Glutamatergic neuron (in vitro differentiated cells): ENCODE data around the gene WDR70. TPM values are rescaled to one million over a fixed set of nuclear protein-coding genes. Genes with fewer than 3 reads are reported as not detected.

Experiments
- DNase-seq: peaks from one replicate; pipeline ENCODE4 v3.0.0; 2022
- H3K27ac Mint-ChIP-seq: one replicate; pipeline ENCODE4 v1.8.0; 2020; ENCODE audit warnings: mild to moderate bottlenecking, mixed read lengths, inconsistent platforms; ENCODE audit not compliant: unreplicated experiment
- H3K27me3 Mint-ChIP-seq: one replicate; pipeline ENCODE4 v1.8.0; 2020; ENCODE audit warnings: mild to moderate bottlenecking, moderate library complexity, mixed read lengths, inconsistent platforms; ENCODE audit not compliant: unreplicated experiment
- H3K36me3 Mint-ChIP-seq: one replicate; pipeline ENCODE4 v1.8.0; 2020; ENCODE audit warnings: mild to moderate bottlenecking, mixed read lengths, inconsistent platforms; ENCODE audit not compliant: unreplicated experiment
- H3K4me1 Mint-ChIP-seq: one replicate; pipeline ENCODE4 v1.8.0; 2020; ENCODE audit warnings: mild to moderate bottlenecking, low read depth, mixed read lengths, inconsistent platforms; ENCODE audit not compliant: unreplicated experiment
- H3K4me3 Mint-ChIP-seq: one replicate; pipeline ENCODE4 v1.8.0; 2020; ENCODE audit warnings: mild to moderate bottlenecking, mixed read lengths, inconsistent platforms; ENCODE audit not compliant: unreplicated experiment
- H3K9me3 Mint-ChIP-seq: one replicate; pipeline ENCODE4 v1.8.0; 2020; ENCODE audit warnings: mild to moderate bottlenecking, moderate library complexity, mixed read lengths, inconsistent platforms; ENCODE audit not compliant: unreplicated experiment
- total RNA-seq: library from RNA; stranded (reverse); fragmentation: NEBNext Ultra II Directional; extraction: Animal tissue kit (Norgen Biotek cat#: 25700); gene quantifications from one replicate; pipeline ENCODE4 v1.2.1, GENCODE V29; 2021; ENCODE audit not compliant: unreplicated experiment
- TF ChIP-seq, protein P1 (sequence below): fragments of 200-600 bp; sonication (generic); IDR thresholded peaks from one replicate; pipeline ENCODE4 v1.5.0; 2021; ENCODE audit not compliant: partially characterized antibody, unreplicated experiment

Gene WDR70
- total RNA-seq, 1 donor from 2014 or later, result 38.1 TPM

DNA sequence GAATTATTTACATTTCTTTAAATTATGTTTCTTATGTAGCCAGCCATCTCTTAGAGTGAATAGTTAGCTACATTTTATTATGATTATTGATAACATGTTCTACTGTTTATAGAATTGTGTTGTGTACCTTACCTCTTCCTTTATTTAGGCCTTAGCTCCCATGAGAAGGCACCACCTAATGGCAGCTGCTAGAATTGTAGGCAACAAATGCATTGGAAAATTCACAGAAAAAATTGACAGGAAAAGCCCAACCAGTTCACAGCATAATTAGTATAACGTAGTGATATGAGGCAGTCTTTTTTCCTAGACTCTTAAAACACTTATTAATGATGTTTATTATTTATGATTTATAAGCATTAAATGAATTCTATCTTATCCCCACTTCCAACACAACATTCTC, 175.8 kb downstream of the WDR70 start:
- Mint-ChIP-seq H3K9me3 (no peaks in the 10 kb centered on the region), H3K4me1 (no peaks in the 10 kb centered on the region), H3K36me3 (no peaks in the 10 kb centered on the region), H3K27ac (no peak overlapping the region), H3K4me3 (no peak overlapping the region), H3K27me3 (no peaks in the 10 kb centered on the region)
- no peak for DNase-seq
- TF ChIP-seq, protein P1, sequence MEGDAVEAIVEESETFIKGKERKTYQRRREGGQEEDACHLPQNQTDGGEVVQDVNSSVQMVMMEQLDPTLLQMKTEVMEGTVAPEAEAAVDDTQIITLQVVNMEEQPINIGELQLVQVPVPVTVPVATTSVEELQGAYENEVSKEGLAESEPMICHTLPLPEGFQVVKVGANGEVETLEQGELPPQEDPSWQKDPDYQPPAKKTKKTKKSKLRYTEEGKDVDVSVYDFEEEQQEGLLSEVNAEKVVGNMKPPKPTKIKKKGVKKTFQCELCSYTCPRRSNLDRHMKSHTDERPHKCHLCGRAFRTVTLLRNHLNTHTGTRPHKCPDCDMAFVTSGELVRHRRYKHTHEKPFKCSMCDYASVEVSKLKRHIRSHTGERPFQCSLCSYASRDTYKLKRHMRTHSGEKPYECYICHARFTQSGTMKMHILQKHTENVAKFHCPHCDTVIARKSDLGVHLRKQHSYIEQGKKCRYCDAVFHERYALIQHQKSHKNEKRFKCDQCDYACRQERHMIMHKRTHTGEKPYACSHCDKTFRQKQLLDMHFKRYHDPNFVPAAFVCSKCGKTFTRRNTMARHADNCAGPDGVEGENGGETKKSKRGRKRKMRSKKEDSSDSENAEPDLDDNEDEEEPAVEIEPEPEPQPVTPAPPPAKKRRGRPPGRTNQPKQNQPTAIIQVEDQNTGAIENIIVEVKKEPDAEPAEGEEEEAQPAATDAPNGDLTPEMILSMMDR, result peak; percentile 60

DNA sequence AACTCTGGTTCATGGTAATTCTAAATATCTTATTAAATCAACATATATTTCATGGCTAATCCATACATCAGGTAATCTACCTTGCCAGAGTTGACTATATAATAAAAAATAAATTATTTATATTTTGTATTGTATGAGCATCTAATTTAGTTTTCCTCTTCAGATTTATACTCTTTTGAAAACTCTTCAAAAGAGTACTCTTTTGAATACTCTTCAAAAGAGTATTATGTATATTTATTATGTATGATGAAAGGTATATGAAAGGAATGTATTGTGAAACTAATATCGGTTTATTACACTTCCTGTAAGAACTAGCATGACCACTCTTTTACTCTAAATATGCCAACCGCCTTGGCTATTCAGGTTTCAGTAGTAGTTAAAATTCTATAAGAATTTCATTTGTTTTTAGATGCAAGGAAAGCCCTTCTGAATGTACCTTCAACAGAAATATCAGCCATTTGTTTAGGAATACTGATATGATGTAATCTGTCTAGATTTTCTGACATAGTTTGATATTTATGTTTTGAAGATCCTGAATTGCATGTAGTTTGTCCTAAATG, 178.7 kb downstream of the WDR70 start:
- H3K9me3 Mint-ChIP-seq, result peaks cover 2% of the 10 kb centered on the region

DNA sequence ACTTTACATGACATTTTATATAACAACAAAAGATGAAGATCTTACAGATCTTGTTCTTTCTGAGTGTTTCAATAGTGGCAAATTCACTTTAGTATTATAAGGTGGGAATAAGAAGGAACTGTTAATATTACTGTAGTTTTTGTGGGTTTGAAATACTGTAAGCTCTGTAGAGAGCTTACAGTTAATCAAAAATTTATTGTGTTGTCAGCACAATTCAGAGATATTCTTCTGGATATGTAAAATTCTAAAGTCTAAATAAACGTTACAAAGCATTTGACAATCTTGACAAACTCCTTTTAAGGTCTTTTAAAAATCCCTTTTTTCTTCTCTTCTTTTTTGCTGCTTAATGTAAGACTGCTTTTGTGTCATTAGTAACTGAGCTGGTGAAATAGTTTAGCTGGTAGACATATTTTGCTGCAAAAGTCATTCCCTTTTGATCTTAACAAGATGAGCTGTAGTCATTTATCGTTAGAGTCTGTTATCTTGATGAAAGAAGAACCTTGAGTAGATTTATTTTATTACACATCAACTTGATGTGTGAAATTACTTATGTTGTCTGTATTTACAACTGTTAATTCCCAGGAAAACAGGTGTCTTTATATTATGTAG, 186.0 kb downstream of the WDR70 start:
- DNase-seq, result no peak
- Mint-ChIP-seq H3K4me3 (no peak overlapping the region), H3K4me1 (no peaks in the 10 kb centered on the region), H3K27me3 (no peaks in the 10 kb centered on the region), H3K36me3 (no peaks in the 10 kb centered on the region), H3K9me3 (peaks cover 2% of the 10 kb centered on the region), H3K27ac (no peak overlapping the region)
- TF ChIP-seq, protein P1, result no peak

More for the DNA sequence above, 178.7 kb downstream of the WDR70 start:
- Mint-ChIP-seq H3K27me3 (no peaks in the 10 kb centered on the region), H3K4me3 (no peak overlapping the region), H3K4me1 (no peaks in the 10 kb centered on the region), H3K27ac (no peak overlapping the region), H3K36me3 (no peaks in the 10 kb centered on the region)
- DNase-seq, result no peak
- TF ChIP-seq, protein P1, result no peak

DNA sequence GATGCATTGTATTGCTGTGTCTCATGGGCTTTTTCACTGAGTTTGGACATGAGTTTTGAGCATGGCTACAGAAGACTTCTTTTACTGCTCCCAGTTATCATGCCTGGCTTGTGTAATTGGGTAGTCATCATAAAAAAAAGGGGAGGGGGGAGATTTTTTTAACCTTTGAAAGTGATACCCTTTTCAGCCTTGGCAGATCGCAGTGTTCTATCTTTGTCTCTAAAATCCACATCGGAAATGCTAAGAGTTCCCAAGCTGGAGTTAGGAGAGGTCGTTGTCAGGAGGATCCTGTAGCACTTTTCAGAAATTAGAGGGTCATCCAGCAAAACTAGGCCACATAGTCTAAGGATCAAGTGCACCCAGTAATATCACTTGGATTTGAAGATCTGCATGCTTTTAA, 188.4 kb downstream of the WDR70 start:
- H3K27ac Mint-ChIP-seq, result no peak overlapping the region
- DNase-seq, result no peak
- H3K36me3 Mint-ChIP-seq, result no peaks in the 10 kb centered on the region
- H3K27me3 Mint-ChIP-seq, result no peaks in the 10 kb centered on the region
- no peaks in the 10 kb centered on the region for H3K4me1 Mint-ChIP-seq
- TF ChIP-seq, protein P1, result no peak
- no peaks in the 10 kb centered on the region for H3K9me3 Mint-ChIP-seq
- H3K4me3 Mint-ChIP-seq, result no peak overlapping the region

DNA sequence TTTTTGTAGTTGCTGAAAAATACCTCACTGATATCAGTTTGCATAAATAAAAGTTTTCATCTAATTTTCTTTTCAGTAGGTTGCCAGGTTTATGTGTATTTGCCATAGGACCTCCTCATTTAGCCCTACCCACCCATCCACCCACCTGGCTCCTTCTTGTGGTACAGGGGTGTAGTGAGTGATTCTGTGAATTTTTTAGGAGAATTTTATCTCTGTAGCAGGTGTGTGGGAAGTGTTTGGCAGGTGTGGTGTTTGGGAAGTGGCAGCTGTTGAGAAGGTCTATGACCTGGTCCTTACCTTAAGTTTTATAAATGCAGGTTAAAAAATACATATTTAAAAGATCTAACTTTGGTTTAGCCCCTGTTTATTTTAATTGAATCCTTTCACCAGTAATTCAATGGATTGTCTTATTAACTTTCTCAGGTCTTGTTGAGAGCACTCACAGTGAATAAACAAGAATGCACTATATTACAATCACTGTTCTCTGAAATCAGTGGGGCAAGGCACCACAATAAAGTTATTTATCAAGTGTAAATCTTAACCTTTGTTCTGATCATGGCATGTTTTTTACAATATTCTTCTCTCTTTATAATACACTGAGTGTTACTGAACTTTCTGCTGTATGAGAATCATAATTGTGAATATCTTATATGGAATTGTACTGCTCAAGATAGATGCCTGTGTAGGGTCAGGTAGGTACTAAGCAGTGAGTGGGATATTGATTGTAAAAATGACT, 189.1 kb downstream of the WDR70 start:
- no peaks in the 10 kb centered on the region for H3K36me3 Mint-ChIP-seq
- DNase-seq, result no peak
- no peak overlapping the region for H3K4me3 Mint-ChIP-seq
- no peaks in the 10 kb centered on the region for H3K4me1 Mint-ChIP-seq
- no peaks in the 10 kb centered on the region for H3K9me3 Mint-ChIP-seq
- H3K27me3 Mint-ChIP-seq, result no peaks in the 10 kb centered on the region
- TF ChIP-seq, protein P1, result no peak
- no peak overlapping the region for H3K27ac Mint-ChIP-seq
